ENCODE measurements around the gene RSBN1L.

The RSBN1L gene

DNA sequence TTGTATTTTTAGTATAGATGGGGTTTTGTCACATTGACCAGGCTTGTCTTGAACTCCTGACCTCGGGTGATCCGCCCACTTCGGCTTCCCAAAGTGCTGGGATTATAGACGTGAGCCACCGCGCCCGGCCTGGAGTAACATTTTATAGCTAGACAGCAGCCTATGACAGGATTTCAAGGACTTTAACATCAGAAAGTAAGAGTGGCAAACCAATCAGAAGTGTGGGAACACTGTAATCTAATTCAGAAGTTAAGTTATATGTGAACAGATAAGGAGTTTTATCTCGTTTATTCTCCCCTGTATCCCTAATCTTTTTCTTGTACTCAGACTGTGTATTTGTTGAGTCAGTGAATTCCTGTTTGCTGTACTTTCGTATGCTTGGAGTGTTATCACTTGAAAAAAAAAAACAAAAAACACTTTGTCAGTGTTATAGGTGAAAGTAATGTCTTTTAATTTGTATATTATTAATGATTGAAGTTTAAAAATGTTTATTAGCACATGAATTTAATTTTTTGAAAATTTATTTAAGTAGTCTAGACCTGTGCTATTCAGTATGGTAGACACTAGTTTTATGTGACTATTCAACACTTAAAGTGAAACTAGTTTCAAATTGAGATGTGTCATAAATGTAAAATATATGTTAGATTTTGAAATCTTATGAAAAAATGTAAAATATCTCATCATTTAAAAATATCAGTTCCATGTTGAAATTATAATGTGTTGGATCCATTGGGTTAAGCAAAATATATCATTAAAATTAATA lies 38.6 kb downstream of the RSBN1L start:
- H3K27ac Mint-ChIP-seq: no peak overlapping the region
- no peaks in the 10 kb centered on the region for H3K9me3 Mint-ChIP-seq
- H3K4me1 Mint-ChIP-seq: peaks cover 27% of the 10 kb centered on the region
- no peak overlapping the region for H3K4me3 Mint-ChIP-seq
- H3K27me3 Mint-ChIP-seq: no peaks in the 10 kb centered on the region
- ATAC-seq: no peak
- H3K36me3 Mint-ChIP-seq: peaks cover 32% of the 10 kb centered on the region

DNA sequence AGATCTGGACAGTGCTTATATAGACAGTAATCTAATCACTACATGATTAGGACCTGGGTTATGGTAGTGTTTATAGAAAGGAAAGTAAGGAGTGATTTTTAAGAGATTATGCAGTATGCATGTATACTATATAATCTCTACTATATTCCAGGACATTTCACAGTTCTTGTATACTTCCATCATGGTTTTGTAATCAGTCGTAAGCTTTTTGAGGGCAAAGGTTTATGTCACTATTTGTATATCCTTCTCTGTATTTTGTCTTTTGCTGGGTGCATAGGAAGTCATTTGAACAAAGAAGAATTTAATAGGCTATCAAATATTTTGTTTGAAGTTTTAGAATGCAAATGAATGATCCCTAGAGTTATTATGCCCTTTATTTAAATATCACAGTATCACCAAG lies 39.2 kb downstream of the RSBN1L start:
- no peak overlapping the region for H3K27ac Mint-ChIP-seq
- H3K9me3 Mint-ChIP-seq: no peaks in the 10 kb centered on the region
- ATAC-seq: no peak
- H3K4me3 Mint-ChIP-seq: no peak overlapping the region
- peaks cover 32% of the 10 kb centered on the region for H3K36me3 Mint-ChIP-seq
- peaks cover 20% of the 10 kb centered on the region for H3K4me1 Mint-ChIP-seq
- H3K27me3 Mint-ChIP-seq: no peaks in the 10 kb centered on the region

DNA sequence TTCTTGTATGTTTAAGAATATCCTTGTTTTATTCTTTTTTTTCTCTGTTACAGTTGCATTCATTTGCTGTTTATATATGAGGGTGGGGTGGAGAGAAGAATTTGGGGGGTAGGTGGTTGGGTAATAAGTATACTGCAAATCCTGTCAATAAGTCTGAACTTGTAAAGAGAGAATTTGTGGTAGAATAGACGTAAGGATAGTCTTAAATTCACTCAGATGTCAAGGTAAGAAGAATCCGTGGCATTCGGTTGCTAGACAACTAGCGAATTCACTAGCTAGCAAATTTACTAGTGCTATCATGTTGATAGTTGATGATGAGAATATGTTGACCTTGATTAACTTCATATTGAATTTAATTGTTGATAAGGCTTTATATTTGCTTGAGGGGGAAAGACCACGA lies 40.7 kb downstream of the RSBN1L start:
- Mint-ChIP-seq H3K4me3 (no peak overlapping the region), H3K27me3 (no peaks in the 10 kb centered on the region), H3K9me3 (no peaks in the 10 kb centered on the region), H3K27ac (no peak overlapping the region), H3K4me1 (peaks cover 7% of the 10 kb centered on the region), H3K36me3 (peaks cover 35% of the 10 kb centered on the region)
- ATAC-seq: no peak

DNA sequence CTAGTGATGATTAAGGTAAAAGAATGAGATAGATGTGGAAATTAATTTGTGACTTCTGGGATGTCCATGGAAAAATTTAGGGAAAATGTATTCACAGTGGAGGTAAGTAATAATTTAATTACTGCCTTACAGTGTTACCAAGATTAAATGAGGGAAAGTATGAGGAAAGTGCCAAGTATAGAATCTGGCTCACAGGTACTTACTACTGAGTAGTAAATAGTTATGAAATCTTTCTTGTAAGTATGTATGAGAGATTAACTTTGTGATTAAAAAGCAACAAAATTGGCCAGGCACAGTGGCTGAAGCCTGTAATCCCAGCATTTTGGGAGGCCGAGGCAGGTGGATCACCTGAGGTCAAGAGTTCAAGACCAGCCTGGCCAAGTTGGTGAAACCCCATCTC lies 42.1 kb downstream of the RSBN1L start:
- H3K27ac Mint-ChIP-seq: no peak overlapping the region
- no peak overlapping the region for H3K4me3 Mint-ChIP-seq
- peaks cover 38% of the 10 kb centered on the region for H3K36me3 Mint-ChIP-seq
- H3K27me3 Mint-ChIP-seq: no peaks in the 10 kb centered on the region
- no peaks in the 10 kb centered on the region for H3K9me3 Mint-ChIP-seq
- H3K4me1 Mint-ChIP-seq: peaks cover 7% of the 10 kb centered on the region
- no peak for ATAC-seq

DNA sequence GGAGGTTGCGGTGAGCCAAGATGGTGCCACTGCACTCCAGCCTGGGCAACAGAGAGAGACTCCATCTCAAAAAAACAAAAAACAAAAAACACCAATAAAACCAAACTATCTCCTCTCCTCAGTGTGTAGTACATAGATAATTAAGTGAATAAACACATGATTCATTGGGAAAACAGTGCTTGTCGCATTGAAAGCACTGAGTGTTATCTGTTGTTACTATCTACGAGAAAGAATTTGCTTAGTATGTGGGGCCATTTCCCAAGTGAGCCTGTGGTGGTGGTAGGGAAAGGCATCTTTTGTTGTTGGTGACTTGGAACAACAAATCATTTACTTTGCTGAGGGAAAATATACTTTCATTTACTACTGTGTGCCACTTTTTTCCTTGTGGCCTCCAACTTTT lies 42.6 kb downstream of the RSBN1L start:
- no peak overlapping the region for H3K27ac Mint-ChIP-seq
- no peak overlapping the region for H3K4me3 Mint-ChIP-seq
- no peaks in the 10 kb centered on the region for H3K27me3 Mint-ChIP-seq
- ATAC-seq: no peak
- peaks cover 38% of the 10 kb centered on the region for H3K36me3 Mint-ChIP-seq
- peaks cover 11% of the 10 kb centered on the region for H3K4me1 Mint-ChIP-seq
- no peaks in the 10 kb centered on the region for H3K9me3 Mint-ChIP-seq

DNA sequence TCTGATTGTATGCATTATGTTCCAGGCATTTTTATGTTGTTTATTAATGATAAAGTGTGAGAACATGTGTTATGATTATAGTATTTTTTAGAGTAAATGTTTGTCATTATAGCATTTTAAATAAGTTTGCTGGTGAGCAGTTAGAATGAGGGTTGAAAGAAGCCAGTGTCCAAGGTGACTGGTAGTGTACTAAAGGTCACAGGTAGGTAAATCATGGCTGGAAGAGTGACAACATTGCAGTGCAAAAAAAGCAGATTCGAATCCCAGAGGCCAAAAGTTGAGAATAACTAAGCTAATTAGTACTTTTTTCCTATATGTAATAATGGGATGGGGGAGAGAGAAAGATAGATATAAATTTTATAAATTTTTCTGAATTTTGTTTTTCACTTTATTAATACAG lies 44.0 kb downstream of the RSBN1L start:
- H3K27me3 Mint-ChIP-seq: no peaks in the 10 kb centered on the region
- no peak overlapping the region for H3K4me3 Mint-ChIP-seq
- H3K4me1 Mint-ChIP-seq: peaks cover 13% of the 10 kb centered on the region
- peaks cover 38% of the 10 kb centered on the region for H3K36me3 Mint-ChIP-seq
- H3K27ac Mint-ChIP-seq: peak overlapping the region; percentile 19
- ATAC-seq: no peak
- H3K9me3 Mint-ChIP-seq: no peaks in the 10 kb centered on the region

DNA sequence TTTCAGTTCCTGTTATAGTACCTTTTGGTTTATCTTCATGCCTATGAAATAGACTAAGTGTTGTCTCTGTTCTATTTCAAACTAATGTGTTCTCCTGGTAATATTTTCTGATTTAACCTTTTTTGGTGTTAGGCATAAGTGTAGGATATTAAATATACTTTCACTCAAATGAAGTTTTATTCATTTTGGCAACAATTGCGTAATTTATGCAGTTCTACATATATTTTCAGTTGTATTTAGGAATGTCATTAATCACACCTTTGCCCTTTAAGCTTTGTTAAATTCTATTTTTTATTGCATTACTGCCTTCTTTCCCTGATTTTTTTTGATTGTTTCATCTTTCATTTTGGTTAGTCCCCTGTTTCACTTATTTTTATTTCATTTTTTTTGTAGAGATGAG lies 47.3 kb downstream of the RSBN1L start:
- Mint-ChIP-seq H3K4me3 (no peak overlapping the region), H3K27me3 (no peaks in the 10 kb centered on the region), H3K36me3 (peaks cover 21% of the 10 kb centered on the region), H3K4me1 (peaks cover 24% of the 10 kb centered on the region), H3K9me3 (no peaks in the 10 kb centered on the region), H3K27ac (no peak overlapping the region)
- ATAC-seq: no peak

DNA sequence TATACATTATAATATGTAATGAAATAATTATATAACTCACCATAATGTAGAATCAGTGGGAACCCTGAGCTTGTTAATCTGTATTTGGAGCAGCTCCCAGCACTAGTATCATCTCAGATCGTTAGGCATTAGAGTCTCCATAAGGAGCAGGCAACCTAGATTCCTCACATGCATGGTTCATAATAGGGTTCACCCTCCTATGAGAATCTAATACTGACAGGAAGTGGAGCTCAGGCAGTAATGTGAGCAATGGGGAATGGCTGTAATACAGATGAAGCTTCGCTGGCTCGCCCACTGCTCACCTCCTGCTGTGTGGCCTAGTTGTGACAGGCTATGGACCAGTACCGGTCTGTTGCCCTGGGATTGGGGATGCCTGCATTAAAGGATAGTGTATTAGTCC lies 49.5 kb downstream of the RSBN1L start:
- H3K4me1 Mint-ChIP-seq: peaks cover 30% of the 10 kb centered on the region
- no peak for ATAC-seq
- no peak overlapping the region for H3K27ac Mint-ChIP-seq
- H3K36me3 Mint-ChIP-seq: peaks cover 29% of the 10 kb centered on the region
- no peaks in the 10 kb centered on the region for H3K27me3 Mint-ChIP-seq
- no peak overlapping the region for H3K4me3 Mint-ChIP-seq
- H3K9me3 Mint-ChIP-seq: no peaks in the 10 kb centered on the region

DNA sequence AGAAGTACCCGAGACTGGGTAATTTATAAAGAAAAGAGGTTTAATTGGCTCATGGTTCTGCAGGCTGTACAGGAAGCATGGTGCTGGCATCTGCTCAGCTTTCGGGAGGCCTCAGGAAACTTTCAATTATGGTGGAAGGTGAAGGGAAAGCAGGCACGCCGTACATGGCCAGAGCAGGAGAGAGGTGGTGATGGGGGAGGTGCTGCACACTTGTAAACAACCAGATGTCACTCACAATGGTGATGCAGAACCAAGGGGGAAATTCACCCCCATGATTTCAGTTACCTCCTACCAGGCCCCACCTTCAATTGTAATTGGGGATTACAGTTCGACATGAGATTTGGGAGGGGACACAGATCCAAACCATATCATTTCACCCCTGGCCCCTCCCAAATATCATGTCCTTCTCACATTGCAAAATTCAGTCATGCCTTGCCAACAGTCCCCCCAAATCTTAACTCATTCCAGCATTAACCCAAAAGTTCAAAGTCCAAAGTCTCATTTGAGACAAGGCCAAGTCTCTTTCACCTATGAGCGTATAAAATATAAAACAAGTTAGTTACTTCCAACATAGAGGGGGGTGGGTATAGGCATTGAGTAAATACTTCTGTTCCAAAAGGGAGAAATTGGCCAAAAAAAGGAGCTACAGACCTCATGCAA lies 50.0 kb downstream of the RSBN1L start:
- ATAC-seq: no peak
- H3K4me1 Mint-ChIP-seq: peaks cover 30% of the 10 kb centered on the region
- H3K36me3 Mint-ChIP-seq: peaks cover 34% of the 10 kb centered on the region
- H3K9me3 Mint-ChIP-seq: no peaks in the 10 kb centered on the region
- no peaks in the 10 kb centered on the region for H3K27me3 Mint-ChIP-seq
- H3K27ac Mint-ChIP-seq: no peak overlapping the region
- no peak overlapping the region for H3K4me3 Mint-ChIP-seq

DNA sequence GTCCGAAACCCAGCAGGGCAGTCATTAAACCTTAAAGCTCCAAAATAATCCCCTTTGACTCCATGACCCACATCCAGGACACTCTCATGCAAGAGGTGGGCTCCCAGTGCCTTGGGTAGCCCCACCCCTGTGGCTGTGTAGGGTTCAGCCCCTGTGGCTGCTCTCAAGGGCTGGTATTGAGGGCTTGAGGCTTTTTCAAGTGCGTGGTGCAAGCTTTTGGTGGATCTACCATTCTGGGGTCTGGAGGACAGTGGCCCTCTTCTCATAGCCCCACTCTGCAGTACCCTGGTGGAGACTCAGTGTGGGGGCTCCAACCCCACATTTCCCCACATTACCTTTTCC lies 50.5 kb downstream of the RSBN1L start:
- H3K4me3 Mint-ChIP-seq: no peak overlapping the region
- no peaks in the 10 kb centered on the region for H3K9me3 Mint-ChIP-seq
- no peaks in the 10 kb centered on the region for H3K27me3 Mint-ChIP-seq
- peaks cover 33% of the 10 kb centered on the region for H3K36me3 Mint-ChIP-seq
- peaks cover 30% of the 10 kb centered on the region for H3K4me1 Mint-ChIP-seq
- ATAC-seq: no peak
- H3K27ac Mint-ChIP-seq: no peak overlapping the region

DNA sequence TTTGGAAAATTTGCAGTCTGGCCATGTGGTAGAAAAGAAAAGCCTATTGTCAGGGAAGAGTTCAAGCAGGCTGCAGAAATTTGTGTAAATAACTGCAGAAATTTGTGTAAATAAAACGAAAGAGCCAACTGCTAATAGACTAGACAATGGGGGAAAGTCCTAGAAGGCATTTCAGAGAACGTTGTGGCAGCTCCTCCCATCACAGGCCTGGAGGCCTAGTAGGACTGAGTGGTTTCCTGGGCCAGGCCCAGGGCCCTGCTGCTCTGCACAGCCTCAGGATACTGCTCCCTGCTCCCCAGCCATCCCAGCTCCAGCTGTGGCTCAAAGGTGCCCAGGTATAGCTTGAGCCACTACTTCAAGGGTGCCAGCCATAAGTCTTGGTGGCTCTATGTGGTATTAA lies 50.9 kb downstream of the RSBN1L start:
- Mint-ChIP-seq H3K36me3 (peaks cover 29% of the 10 kb centered on the region), H3K4me3 (no peak overlapping the region), H3K9me3 (no peaks in the 10 kb centered on the region), H3K27ac (peak overlapping the region; percentile 27), H3K4me1 (peaks cover 32% of the 10 kb centered on the region), H3K27me3 (no peaks in the 10 kb centered on the region)
- ATAC-seq: no peak

DNA sequence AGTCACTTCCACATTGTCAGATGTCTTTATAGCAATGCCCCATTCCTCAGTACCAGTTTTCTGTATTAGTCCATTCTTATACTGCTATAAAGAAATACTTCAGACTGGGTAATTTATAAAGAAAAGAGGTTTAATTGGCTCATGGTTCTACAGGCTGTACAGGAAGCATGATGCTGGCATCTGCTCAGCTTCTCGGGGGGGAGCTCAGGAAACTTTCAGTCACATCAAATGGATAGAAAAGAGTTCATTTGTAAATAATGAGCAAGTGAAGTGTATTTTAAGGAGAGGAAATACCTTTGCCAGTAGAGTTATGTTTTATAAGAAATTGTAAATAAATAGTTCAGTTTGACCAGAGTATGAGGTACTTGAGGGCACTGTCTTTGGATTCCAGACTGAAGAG lies 51.5 kb downstream of the RSBN1L start:
- ATAC-seq: no peak
- peak overlapping the region; percentile 27 for H3K27ac Mint-ChIP-seq
- H3K9me3 Mint-ChIP-seq: no peaks in the 10 kb centered on the region
- H3K36me3 Mint-ChIP-seq: peaks cover 28% of the 10 kb centered on the region
- peaks cover 37% of the 10 kb centered on the region for H3K4me1 Mint-ChIP-seq
- H3K27me3 Mint-ChIP-seq: no peaks in the 10 kb centered on the region
- H3K4me3 Mint-ChIP-seq: no peak overlapping the region

DNA sequence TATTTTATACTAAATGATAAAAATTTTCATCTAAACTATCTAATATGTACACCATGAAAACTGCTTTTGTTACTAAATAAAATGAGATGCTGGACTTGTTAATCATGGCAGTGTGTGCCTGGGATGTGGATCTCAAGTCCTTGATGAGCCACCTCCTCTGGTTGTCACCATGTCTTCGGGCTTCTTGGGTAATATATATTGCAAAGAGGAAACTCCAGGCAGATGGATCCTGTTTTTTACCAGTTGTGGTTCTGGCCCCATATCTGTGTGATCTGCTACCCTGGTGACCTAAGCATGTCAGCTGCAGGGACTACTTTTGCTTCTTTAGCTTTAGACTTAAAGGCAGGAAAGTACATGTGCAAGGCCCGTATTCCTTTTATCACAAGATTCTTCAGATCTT lies 55.8 kb downstream of the RSBN1L start:
- no peak for ATAC-seq
- H3K4me3 Mint-ChIP-seq: no peak overlapping the region
- no peaks in the 10 kb centered on the region for H3K9me3 Mint-ChIP-seq
- no peak overlapping the region for H3K27ac Mint-ChIP-seq
- peaks cover 27% of the 10 kb centered on the region for H3K36me3 Mint-ChIP-seq
- H3K4me1 Mint-ChIP-seq: peaks cover 32% of the 10 kb centered on the region
- H3K27me3 Mint-ChIP-seq: no peaks in the 10 kb centered on the region

DNA sequence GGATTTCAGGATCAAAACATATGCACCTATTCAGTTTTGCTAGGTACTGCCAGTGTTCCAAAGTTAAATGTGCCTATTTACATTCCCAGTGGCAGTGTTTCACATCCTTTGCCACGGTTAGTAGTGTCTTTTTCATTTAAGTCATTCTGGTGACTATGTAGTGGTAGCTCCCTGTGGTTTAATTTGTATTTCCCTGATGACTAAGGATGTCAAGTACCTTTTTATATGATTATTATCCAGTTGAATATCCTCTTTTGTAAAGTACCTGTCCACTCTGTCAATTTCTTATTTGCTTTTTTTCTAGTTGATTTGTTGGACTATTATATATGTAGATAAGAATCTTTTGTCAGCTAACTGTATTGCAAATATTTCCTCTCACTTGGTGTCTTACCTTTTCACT lies 56.9 kb downstream of the RSBN1L start:
- H3K36me3 Mint-ChIP-seq: peaks cover 27% of the 10 kb centered on the region
- no peaks in the 10 kb centered on the region for H3K9me3 Mint-ChIP-seq
- no peak overlapping the region for H3K27ac Mint-ChIP-seq
- no peaks in the 10 kb centered on the region for H3K27me3 Mint-ChIP-seq
- no peak overlapping the region for H3K4me3 Mint-ChIP-seq
- no peak for ATAC-seq
- peaks cover 31% of the 10 kb centered on the region for H3K4me1 Mint-ChIP-seq

DNA sequence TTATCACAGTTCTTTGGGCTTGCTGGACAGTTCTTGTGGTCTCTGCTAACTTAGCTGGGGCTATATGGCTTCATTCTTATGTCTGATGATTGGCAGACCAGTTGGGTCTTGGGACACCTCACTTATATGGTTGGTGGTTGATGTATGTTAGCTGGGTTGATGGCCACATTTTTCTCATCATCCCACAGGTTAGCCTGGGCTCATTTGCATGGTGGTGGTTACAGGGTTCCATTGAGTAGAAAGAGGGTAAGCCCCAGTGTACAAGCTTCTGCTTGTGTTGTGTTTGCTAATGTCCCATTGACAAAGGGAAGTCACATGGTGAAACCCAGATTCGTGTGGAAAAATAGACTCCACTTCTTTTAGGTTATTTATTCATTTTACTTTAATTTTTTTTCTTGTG lies 61.3 kb downstream of the RSBN1L start:
- Mint-ChIP-seq H3K9me3 (no peaks in the 10 kb centered on the region), H3K4me3 (no peak overlapping the region), H3K36me3 (peaks cover 6% of the 10 kb centered on the region), H3K4me1 (peaks cover 31% of the 10 kb centered on the region), H3K27me3 (no peaks in the 10 kb centered on the region), H3K27ac (no peak overlapping the region)
- peak; percentile 93 for ATAC-seq

DNA sequence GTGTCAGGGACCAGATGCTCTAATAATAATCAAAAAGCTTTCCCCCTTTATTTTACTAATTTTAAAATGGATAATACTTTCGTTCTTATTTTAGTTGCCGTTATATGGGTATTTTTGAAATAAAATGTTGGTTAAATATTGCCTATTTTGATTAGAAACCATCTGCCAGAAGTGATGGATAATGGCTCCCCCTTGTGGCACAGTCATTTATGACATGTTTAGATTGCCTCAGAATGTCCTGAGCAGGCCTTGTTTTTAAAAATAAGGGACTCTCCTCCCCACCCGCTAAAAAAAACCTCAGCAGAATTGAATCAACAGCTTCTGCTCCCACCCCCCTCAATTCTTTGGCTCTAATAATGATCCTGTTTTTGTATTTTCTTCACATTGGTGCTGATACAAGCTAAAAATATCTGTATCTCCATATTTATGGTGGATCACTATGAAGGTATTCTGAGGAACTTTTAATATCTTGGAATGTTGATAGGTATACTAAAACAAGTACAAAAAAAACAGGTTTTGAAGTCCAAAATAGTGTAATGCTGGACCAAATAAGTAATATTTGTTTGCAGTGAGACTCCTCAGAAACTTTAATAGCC lies 63.1 kb downstream of the RSBN1L start:
- no peaks in the 10 kb centered on the region for H3K27me3 Mint-ChIP-seq
- H3K36me3 Mint-ChIP-seq: peaks cover 2% of the 10 kb centered on the region
- no peak overlapping the region for H3K27ac Mint-ChIP-seq
- peaks cover 35% of the 10 kb centered on the region for H3K4me1 Mint-ChIP-seq
- peak; percentile 55 for ATAC-seq
- H3K9me3 Mint-ChIP-seq: no peaks in the 10 kb centered on the region
- no peak overlapping the region for H3K4me3 Mint-ChIP-seq
